ES-I3 (cell line): ENCODE measurements around the gene FBXL7.

ENCODE experiments used
- H3K36me3 ChIP-seq: 2 replicates; pipeline ENCODE4 v1.6.1; 2013; ENCODE audit warnings: mild to moderate bottlenecking, low read length, control low read depth, moderate library complexity; ENCODE audit not compliant: insufficient read depth
- H3K4me1 ChIP-seq: 2 replicates; pipeline ENCODE4 v1.6.1; 2013; ENCODE audit warnings: mild to moderate bottlenecking, control low read depth, low read length; ENCODE audit not compliant: insufficient read depth
- H3K9ac ChIP-seq: 2 replicates; pipeline ENCODE4 v1.6.1; 2013; ENCODE audit warnings: low read depth, mild to moderate bottlenecking, low read length, moderate library complexity
- H3K9me3 ChIP-seq: 2 replicates; pipeline ENCODE4 v1.6.1; 2013; ENCODE audit warnings: mild to moderate bottlenecking, low read length, moderate library complexity; ENCODE audit not compliant: control insufficient read depth, insufficient read depth

Gene FBXL7

GRCh38 chr5:15570491-15570890 is 70.5 kb downstream of the FBXL7 start:
- no peaks in the 10 kb centered on the region for H3K36me3 ChIP-seq
- H3K9ac ChIP-seq = no peak overlapping the region
- H3K9me3 ChIP-seq = no peaks in the 10 kb centered on the region
- no peaks in the 10 kb centered on the region for H3K4me1 ChIP-seq

- Histone ChIP-seq H3K36me3 (no peaks in the 10 kb centered on the region), H3K9ac (no peak overlapping the region), H3K9me3 (no peaks in the 10 kb centered on the region), H3K4me1 (no peaks in the 10 kb centered on the region)
These were observed 71.1 kb downstream of the FBXL7 start for GRCh38 chr5:15571081-15571480.

GRCh38 chr5:15571618-15572017 is 71.6 kb downstream of the FBXL7 start:
- H3K9ac ChIP-seq = no peak overlapping the region
- no peaks in the 10 kb centered on the region for H3K4me1 ChIP-seq
- no peaks in the 10 kb centered on the region for H3K9me3 ChIP-seq
- no peaks in the 10 kb centered on the region for H3K36me3 ChIP-seq

GRCh38 chr5:15573590-15573989 is 73.6 kb downstream of the FBXL7 start:
- Histone ChIP-seq H3K4me1 (no peaks in the 10 kb centered on the region), H3K36me3 (no peaks in the 10 kb centered on the region), H3K9ac (no peak overlapping the region), H3K9me3 (no peaks in the 10 kb centered on the region)

GRCh38 chr5:15574128-15574527 is 74.1 kb downstream of the FBXL7 start:
- H3K4me1 ChIP-seq = no peaks in the 10 kb centered on the region
- H3K36me3 ChIP-seq = no peaks in the 10 kb centered on the region
- H3K9ac ChIP-seq = no peak overlapping the region
- H3K9me3 ChIP-seq = no peaks in the 10 kb centered on the region

GRCh38 chr5:15574806-15575325 is 74.9 kb downstream of the FBXL7 start:
- no peaks in the 10 kb centered on the region for H3K9me3 ChIP-seq
- no peak overlapping the region for H3K9ac ChIP-seq
- H3K36me3 ChIP-seq = no peaks in the 10 kb centered on the region
- H3K4me1 ChIP-seq = no peaks in the 10 kb centered on the region

GRCh38 chr5:15575666-15576065 is 75.7 kb downstream of the FBXL7 start:
- no peak overlapping the region for H3K9ac ChIP-seq
- no peaks in the 10 kb centered on the region for H3K4me1 ChIP-seq
- H3K36me3 ChIP-seq = no peaks in the 10 kb centered on the region
- no peaks in the 10 kb centered on the region for H3K9me3 ChIP-seq

GRCh38 chr5:15577132-15577531 is 77.2 kb downstream of the FBXL7 start:
- Histone ChIP-seq H3K9ac (no peak overlapping the region), H3K4me1 (no peaks in the 10 kb centered on the region), H3K36me3 (no peaks in the 10 kb centered on the region), H3K9me3 (no peaks in the 10 kb centered on the region)

- no peaks in the 10 kb centered on the region for H3K36me3 ChIP-seq
- no peaks in the 10 kb centered on the region for H3K9me3 ChIP-seq
- H3K9ac ChIP-seq = no peak overlapping the region
- no peaks in the 10 kb centered on the region for H3K4me1 ChIP-seq
These were observed 77.9 kb downstream of the FBXL7 start for GRCh38 chr5:15577831-15578230.

GRCh38 chr5:15579193-15579990 is 79.4 kb downstream of the FBXL7 start:
- Histone ChIP-seq H3K36me3 (0 out of 2 replicates have a peak, but pooled peaks cover 5% of the 10 kb centered on the region), H3K9me3 (no peaks in the 10 kb centered on the region; the same call in 1 of the 2 replicates), H3K9ac (no peak overlapping the region), H3K4me1 (no peaks in the 10 kb centered on the region)

- Histone ChIP-seq H3K9ac (no peak overlapping the region), H3K4me1 (no peaks in the 10 kb centered on the region), H3K9me3 (no peaks in the 10 kb centered on the region; the same call in 1 of the 2 replicates), H3K36me3 (0 out of 2 replicates have a peak, but pooled peaks cover 5% of the 10 kb centered on the region)
These were observed 84.5 kb downstream of the FBXL7 start for GRCh38 chr5:15584528-15584927.

- H3K9ac ChIP-seq = no peak overlapping the region
- H3K36me3 ChIP-seq = 0 out of 2 replicates have a peak, but pooled peaks cover 5% of the 10 kb centered on the region
These were observed 85.1 kb downstream of the FBXL7 start for GRCh38 chr5:15585128-15585527.

GRCh38 chr5:15585841-15586591 is 86.0 kb downstream of the FBXL7 start:
- Histone ChIP-seq H3K36me3 (0 out of 2 replicates have a peak, but pooled peaks cover 5% of the 10 kb centered on the region), H3K9ac (no peak overlapping the region), H3K9me3 (no peaks in the 10 kb centered on the region; the same call in 1 of the 2 replicates), H3K4me1 (no peaks in the 10 kb centered on the region)

More at GRCh38 chr5:15585128-15585527, 85.1 kb downstream of the FBXL7 start:
- Histone ChIP-seq H3K9me3 (no peaks in the 10 kb centered on the region; the same call in 1 of the 2 replicates), H3K4me1 (no peaks in the 10 kb centered on the region)

- Histone ChIP-seq H3K9ac (no peak overlapping the region), H3K4me1 (no peaks in the 10 kb centered on the region), H3K36me3 (0 out of 2 replicates have a peak, but pooled peaks cover 5% of the 10 kb centered on the region), H3K9me3 (no peaks in the 10 kb centered on the region; the same call in 1 of the 2 replicates)
These were observed 87.9 kb downstream of the FBXL7 start for GRCh38 chr5:15587916-15588315.
